A673 (cell line): Measurements from ENCODE around the gene SCN2A.

Experiments
- EZH2 ChIP-seq: fragments of 200-600 bp; sonication (generic); IDR thresholded peaks from 2 replicates; pipeline ENCODE4 v1.6.1; 2017; ENCODE audit warnings: borderline replicate concordance, low read depth, mild to moderate bottlenecking, mixed read lengths, antibody characterized with exemption, low read length; ENCODE audit not compliant: poor library complexity, severe bottlenecking
- TF ChIP-seq, protein P1 (sequence below): fragments of 300-800, 200-600 bp; sonication (generic); conservative IDR thresholded peaks from 2 replicates; pipeline ENCODE4 v1.5.1; 2017; ENCODE audit warnings: low read depth, mild to moderate bottlenecking, antibody characterized with exemption, low read length, moderate library complexity, mixed read lengths

DNA sequence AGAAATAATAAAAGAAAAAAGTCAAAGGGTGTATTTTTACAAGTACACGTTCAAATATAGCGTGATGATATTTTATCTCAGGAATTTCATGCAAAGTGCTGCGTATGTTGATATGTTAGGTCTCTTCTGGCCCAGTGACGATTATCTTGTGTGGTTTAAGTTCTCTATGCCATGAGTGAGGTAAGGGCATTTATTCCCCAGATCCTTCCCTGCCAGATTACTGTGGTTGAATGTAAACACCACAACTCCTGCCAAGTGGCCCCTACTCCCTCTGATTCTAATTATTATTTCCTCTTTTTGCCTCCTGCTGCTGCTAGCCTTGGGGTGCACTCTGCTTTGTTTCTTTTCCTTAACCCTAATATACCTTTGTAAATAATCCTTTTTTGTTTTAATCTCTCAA, 12.2 kb downstream of the SCN2A start:
- TF ChIP-seq, protein P1, sequence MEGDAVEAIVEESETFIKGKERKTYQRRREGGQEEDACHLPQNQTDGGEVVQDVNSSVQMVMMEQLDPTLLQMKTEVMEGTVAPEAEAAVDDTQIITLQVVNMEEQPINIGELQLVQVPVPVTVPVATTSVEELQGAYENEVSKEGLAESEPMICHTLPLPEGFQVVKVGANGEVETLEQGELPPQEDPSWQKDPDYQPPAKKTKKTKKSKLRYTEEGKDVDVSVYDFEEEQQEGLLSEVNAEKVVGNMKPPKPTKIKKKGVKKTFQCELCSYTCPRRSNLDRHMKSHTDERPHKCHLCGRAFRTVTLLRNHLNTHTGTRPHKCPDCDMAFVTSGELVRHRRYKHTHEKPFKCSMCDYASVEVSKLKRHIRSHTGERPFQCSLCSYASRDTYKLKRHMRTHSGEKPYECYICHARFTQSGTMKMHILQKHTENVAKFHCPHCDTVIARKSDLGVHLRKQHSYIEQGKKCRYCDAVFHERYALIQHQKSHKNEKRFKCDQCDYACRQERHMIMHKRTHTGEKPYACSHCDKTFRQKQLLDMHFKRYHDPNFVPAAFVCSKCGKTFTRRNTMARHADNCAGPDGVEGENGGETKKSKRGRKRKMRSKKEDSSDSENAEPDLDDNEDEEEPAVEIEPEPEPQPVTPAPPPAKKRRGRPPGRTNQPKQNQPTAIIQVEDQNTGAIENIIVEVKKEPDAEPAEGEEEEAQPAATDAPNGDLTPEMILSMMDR: no peak
- TF ChIP-seq EZH2: no peak
